Breast epithelium (tissue), 4 donors: ENCODE results near the gene SPDYE4. TPM values are rescaled to one million over a fixed set of nuclear protein-coding genes. Genes with fewer than 3 reads are reported as not detected.
"Not testable (repeated sequence)": the region's sequence is repeated elsewhere in the genome, so short reads cannot be mapped to it uniquely, and the experiment has no call there.

Experiments
- DNase-seq, 2 donors: peaks; one replicate each; pipeline ENCODE4 v3.0.0-alpha.2; 2019; ENCODE audit warnings: low spot score in 2 of 2
- H3K27ac ChIP-seq, 2 donors: fragments of 200-600 bp; sonication (generic) in 1 of 2; one replicate each; pipeline ENCODE4 v1.5.1; 2016 to 2019; ENCODE audit warnings: mild to moderate bottlenecking in 1 of 2
- H3K27me3 ChIP-seq, 2 donors: fragments of 200-600 bp; sonication (generic) in 1 of 2; one replicate each; pipeline versions ENCODE4 v1.5.1 to v1.6.0; 2017 to 2019; ENCODE audit warnings: control low read depth in 1 of 2, mild to moderate bottlenecking in 1 of 2
- H3K36me3 ChIP-seq: fragments of 200-600 bp; one replicate; pipeline ENCODE4 v1.5.1; 2019
- H3K4me1 ChIP-seq, 2 donors: fragments of 200-600 bp; sonication (generic); one replicate each; pipeline ENCODE4 v1.5.1; 2016 to 2019; ENCODE audit warnings: control low read depth in 1 of 2
- H3K4me3 ChIP-seq, 3 donors: fragments of 200-600 bp; sonication (generic); 1 replicate in 2 of 3; 2 replicates in 1 of 3; pipeline ENCODE4 v1.5.1; 2016 to 2019; ENCODE audit warnings: mild to moderate bottlenecking in 3 of 3, moderate library complexity in 2 of 3
- H3K9me3 ChIP-seq, 2 donors: fragments of 200-600 bp; sonication (generic) in 1 of 2; one replicate each; pipeline ENCODE4 v1.5.1; 2016 to 2019; ENCODE audit warnings: control low read depth in 1 of 2
- POLR2A ChIP-seq: fragments of 450-650 bp; IDR thresholded peaks from one replicate; pipeline ENCODE4 v1.6.1; 2016; ENCODE audit warnings: antibody characterized with exemption, mild to moderate bottlenecking, moderate library complexity
- POLR2AphosphoS5 ChIP-seq, 3 donors: sonication (generic); formaldehyde crosslinking; IDR thresholded peaks; one replicate each; pipeline ENCODE4 v1.6.1; 2017; ENCODE audit warnings: antibody characterized with exemption in 3 of 3
- intact Hi-C: fragments of 100-400 bp; cut with DNase I; formaldehyde crosslinking; loops from one replicate; pipeline ENCODE4 v1.15.1; 2023; ENCODE audit warnings: low total_unique reads
- total RNA-seq, 3 donors: library from RNA; depleted of rRNA; stranded (reverse); fragments of >200 nt; gene quantifications; one replicate each; pipeline ENCODE4 v1.1.0, GENCODE V29; 2016
- TF ChIP-seq, protein P1 (sequence below), 3 donors: fragments of 450-650 bp; IDR thresholded peaks; one replicate each; pipeline ENCODE4 v1.5.1; 2016 to 2017; ENCODE audit warnings: antibody characterized with exemption in 3 of 3, mild to moderate bottlenecking in 3 of 3, moderate library complexity in 3 of 3

Gene SPDYE4, protein sequence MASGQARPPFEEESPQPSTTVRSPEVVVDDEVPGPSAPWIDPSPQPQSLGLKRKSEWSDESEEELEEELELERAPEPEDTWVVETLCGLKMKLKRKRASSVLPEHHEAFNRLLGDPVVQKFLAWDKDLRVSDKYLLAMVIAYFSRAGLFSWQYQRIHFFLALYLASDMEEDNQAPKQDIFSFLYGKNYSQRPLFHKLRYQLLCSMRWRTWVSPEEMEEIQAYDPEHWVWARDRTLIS
- total RNA-seq = not detected

DNA sequence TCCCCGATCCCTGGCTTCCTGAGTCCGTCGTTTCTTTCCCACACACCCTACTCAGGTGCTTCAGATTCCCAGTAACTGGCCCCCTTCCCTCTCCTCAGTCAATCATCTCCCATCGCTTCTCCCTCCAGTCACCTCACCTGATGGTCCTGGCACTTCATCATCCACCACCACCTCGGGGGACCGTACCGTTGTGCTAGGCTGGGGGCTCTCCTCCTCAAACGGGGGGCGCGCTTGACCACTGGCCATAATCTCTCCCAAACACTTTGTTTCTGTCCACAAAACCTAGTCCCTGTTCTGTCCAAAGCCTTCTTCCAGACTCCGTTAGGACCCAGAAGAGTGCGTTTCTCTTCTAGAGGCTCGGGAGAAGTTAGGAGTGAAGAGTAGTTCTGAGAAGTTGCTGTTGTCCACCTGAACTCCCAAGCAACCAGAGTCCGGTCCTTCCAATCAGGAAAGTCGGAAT, at the start of gene SPDYE4:
Gene SPDYE4, minus strand, starts transcription at position 410 of the 460 bp plus-strand sequence. Its CDS starts 164 bp downstream, at position 246.
- H3K9me3 ChIP-seq = no peaks in the 10 kb centered on the region
- intact Hi-C loops = no loop called here
- no peak within 1 kb of the TSS for H3K27ac ChIP-seq
- H3K36me3 ChIP-seq = no peaks in the 10 kb centered on the region
- H3K4me3 ChIP-seq = no peak within 1 kb of the TSS
- no peak for DNase-seq
- TF ChIP-seq, protein P1, sequence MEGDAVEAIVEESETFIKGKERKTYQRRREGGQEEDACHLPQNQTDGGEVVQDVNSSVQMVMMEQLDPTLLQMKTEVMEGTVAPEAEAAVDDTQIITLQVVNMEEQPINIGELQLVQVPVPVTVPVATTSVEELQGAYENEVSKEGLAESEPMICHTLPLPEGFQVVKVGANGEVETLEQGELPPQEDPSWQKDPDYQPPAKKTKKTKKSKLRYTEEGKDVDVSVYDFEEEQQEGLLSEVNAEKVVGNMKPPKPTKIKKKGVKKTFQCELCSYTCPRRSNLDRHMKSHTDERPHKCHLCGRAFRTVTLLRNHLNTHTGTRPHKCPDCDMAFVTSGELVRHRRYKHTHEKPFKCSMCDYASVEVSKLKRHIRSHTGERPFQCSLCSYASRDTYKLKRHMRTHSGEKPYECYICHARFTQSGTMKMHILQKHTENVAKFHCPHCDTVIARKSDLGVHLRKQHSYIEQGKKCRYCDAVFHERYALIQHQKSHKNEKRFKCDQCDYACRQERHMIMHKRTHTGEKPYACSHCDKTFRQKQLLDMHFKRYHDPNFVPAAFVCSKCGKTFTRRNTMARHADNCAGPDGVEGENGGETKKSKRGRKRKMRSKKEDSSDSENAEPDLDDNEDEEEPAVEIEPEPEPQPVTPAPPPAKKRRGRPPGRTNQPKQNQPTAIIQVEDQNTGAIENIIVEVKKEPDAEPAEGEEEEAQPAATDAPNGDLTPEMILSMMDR (IDR thresholded peaks at IDR 0.05) = no peak
- TF ChIP-seq POLR2A = no peak
- TF ChIP-seq POLR2AphosphoS5 (IDR thresholded peaks at IDR 0.05) = no peak
- H3K4me1 ChIP-seq = no peaks in the 10 kb centered on the region
- no peaks in the 10 kb centered on the region for H3K27me3 ChIP-seq

DNA sequence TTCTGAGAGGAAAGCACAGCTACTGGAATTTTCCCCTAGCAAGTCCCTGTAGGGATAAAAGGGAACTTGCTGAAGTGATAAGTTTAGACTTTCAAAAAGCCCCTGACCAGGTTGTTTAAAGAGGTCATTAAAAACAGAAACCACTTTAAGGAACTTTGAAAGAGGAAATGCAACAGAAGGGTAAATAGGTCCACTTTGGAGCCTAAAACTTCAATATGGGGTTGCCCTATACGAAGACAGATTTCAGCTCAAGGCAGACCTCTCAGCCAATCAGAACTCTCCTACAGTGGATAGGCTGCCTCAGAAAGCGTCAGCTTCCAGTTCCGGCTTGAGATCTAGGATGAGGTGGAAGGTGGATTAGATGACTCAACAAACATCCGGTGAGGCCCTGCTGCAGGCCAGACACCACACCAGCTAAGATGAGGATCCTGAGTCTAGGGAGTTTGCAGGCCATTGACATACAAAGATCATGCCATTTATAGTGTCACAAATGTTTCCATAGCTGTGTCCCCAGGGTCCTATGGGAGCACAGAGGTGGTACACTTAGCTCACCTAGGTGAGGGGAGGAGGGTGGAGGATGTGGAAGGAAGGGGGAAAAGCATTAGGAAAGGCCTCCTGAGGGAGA, 48.7 kb upstream of the SPDYE4 start:
- Histone ChIP-seq H3K4me3 (no peak overlapping the region), H3K27me3 (no peaks in the 10 kb centered on the region), H3K9me3 (peaks cover 0 to 5% of the 10 kb centered on the region in 2 donors), H3K36me3 (no peaks in the 10 kb centered on the region), H3K27ac (no peak overlapping the region), H3K4me1 (no peaks in the 10 kb centered on the region)
- TF ChIP-seq POLR2AphosphoS5 (IDR thresholded peaks at IDR 0.05) = no peak
- TF ChIP-seq, protein P1 (IDR thresholded peaks at IDR 0.05) = no peak
- no peak for TF ChIP-seq POLR2A
- intact Hi-C loops = no loop called here
- no peak for DNase-seq

DNA sequence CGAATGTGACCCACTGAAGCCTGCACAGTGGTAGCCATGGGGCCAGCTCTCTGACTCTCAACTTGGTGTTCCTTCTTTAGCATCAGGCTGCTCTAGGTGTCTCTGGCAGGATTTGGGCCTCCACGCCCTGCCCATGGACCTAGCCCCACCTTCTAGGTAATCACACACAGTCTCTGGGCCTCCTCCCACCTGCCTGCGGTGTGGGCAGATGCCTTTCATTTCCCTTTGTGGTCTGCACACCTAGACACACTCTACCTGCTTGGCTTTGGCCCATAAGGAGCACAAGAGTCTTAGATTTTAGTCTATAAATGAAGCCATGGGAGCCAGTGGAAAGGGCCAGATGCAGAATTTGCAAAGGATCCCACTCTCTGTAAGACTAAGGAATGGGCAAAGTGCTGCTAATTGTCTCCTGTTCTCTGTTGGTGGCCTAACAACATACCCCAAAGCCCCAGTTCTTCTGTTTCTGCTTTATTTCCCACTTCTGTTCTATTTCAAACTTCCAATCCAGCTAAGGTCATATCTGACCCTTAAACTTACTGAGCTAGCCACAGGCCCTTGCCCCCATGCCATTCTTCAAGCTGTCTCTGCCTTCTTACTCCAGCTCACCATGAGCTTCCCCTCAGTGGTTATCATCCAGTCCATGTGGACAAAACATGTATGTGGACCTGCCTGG, 48.0 kb upstream of the SPDYE4 start:
- no peak overlapping the region for H3K27ac ChIP-seq
- intact Hi-C loops = no loop called here
- TF ChIP-seq POLR2A (no peak), POLR2AphosphoS5 (IDR thresholded peaks at IDR 0.05) (no peak)
- TF ChIP-seq, protein P1 (IDR thresholded peaks at IDR 0.05) = no peak
- DNase-seq = no peak
- H3K36me3 ChIP-seq = no peaks in the 10 kb centered on the region
- H3K4me3 ChIP-seq = no peak overlapping the region
- no peaks in the 10 kb centered on the region for H3K4me1 ChIP-seq
- peaks cover 0 to 5% of the 10 kb centered on the region in 2 donors for H3K9me3 ChIP-seq
- no peaks in the 10 kb centered on the region for H3K27me3 ChIP-seq

DNA sequence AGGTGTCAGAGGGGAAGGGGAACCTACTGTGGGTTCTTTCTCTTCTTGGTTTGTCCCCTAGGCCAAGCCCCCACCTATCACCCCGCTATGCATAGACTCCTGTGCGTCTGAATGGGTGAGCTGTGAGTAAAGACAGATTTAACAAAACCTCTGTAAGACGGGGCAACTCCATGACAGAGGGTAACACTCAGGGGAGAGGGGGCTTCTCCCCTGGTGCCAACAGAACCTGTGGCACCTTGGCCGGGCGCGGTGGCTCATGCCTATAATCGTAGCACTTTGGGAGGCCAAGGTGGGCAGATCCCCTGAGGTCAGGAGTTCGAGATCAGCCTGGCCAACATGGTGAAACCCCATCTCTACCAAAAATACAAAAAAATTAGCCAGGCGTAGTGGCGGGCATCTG, 47.0 kb upstream of the SPDYE4 start:
- intact Hi-C loops, H3K36me3 ChIP-seq, H3K9me3 ChIP-seq, DNase-seq, H3K27ac ChIP-seq, H3K4me1 ChIP-seq, H3K27me3 ChIP-seq, H3K4me3 ChIP-seq: not testable (repeated sequence)

DNA sequence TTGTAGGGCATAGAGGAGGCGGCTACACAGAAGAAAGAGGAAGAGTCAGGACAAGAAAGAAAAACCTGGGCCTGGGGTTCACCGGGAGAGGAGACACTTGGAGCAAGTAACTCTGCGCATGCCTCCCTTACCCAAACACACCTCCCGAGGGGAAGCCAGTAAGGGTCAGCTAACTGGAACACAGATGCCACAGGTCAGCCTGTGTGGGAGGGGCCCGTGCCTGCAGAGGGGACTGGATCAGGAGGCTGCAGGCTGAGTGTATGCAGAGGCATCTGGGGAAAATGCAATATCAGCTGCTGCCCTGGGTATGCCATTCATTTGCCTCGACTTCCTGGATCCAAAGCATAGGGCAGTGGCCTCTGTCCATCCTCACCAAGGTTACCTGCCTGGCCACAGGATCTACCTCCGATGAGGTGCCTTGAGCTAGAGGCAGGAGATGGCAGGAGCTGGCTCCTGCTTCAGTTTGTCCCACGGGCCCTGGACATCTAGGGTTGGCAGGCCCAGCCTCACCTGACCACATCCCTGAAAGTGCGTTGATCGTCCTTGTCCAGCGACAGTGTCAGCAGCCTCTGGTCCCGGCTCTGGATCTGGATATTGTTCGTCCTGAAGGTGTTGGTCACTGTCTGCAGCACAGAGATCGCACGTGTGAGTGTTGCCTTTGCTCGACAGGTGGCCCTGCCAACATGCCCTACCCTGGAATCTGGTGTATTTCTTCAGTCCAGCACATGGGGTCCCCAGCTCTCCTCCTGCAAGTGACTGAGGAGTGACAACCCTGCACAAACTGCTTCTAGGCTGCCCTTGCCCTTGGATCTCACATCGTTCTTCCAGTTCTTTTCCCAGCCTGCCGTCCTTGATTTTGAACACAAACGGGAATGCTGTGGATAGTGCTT, 45.4 kb upstream of the SPDYE4 start:
- TF ChIP-seq, protein P1 (IDR thresholded peaks at IDR 0.05) = no peak
- TF ChIP-seq POLR2AphosphoS5 (IDR thresholded peaks at IDR 0.05) (no peak), POLR2A (no peak)
- peaks cover 0 to 5% of the 10 kb centered on the region in 2 donors for H3K4me1 ChIP-seq
- H3K9me3 ChIP-seq = no peaks in the 10 kb centered on the region
- no peak overlapping the region for H3K27ac ChIP-seq
- no peaks in the 10 kb centered on the region for H3K36me3 ChIP-seq
- no peaks in the 10 kb centered on the region for H3K27me3 ChIP-seq
- no peak for DNase-seq
- intact Hi-C loops = no loop called here
- no peak overlapping the region for H3K4me3 ChIP-seq
